SK-N-MC (cell line): ENCODE results near the gene IQSEC1.

ENCODE experiments used
- EZH2 ChIP-seq: fragments of 200-600 bp; sonication (generic); IDR thresholded peaks from one replicate; pipeline ENCODE4 v1.6.1; 2017; ENCODE audit warnings: antibody characterized with exemption
- FOXP2 ChIP-seq: optimal IDR thresholded peaks from 2 replicates; pipeline ENCODE3; 2011; ENCODE audit warnings: mild to moderate bottlenecking, moderate library complexity; ENCODE audit not compliant: insufficient read depth; ENCODE audit errors: extremely low read length, control extremely low read depth
- POLR2AphosphoS5 ChIP-seq: IDR thresholded peaks from 2 replicates; pipeline ENCODE4 v1.6.1; 2012; ENCODE audit warnings: mild to moderate bottlenecking, low read depth, low read length, borderline replicate concordance

GRCh38 chr3:12975748-12976522, 97.3 kb downstream of the IQSEC1 start:
- TF ChIP-seq EZH2 (no peak), FOXP2 (no peak), POLR2AphosphoS5 (no peak)
